Ovary (tissue), 10 donors: ENCODE data around the gene TAS2R42. TPM values are rescaled to one million over a fixed set of nuclear protein-coding genes. Genes with fewer than 3 reads are reported as not detected.

Experiments
- DNase-seq, 5 donors: peaks; one replicate each; pipeline ENCODE4 v3.0.0-alpha.2; 2019 to 2020
- H3K27ac ChIP-seq, 2 donors: fragments of 200-600 bp; one replicate each; pipeline versions ENCODE4 v1.5.1 to v1.8.0; 2019 to 2022
- H3K27me3 ChIP-seq: fragments of 200-600 bp; one replicate; pipeline ENCODE4 v1.8.0; 2022
- H3K36me3 ChIP-seq: fragments of 200-600 bp; sonication (generic); one replicate; pipeline ENCODE4 v1.5.1; 2019
- H3K4me1 ChIP-seq: one replicate; pipeline ENCODE4 v1.8.1; 2013; ENCODE audit warnings: mild to moderate bottlenecking, moderate library complexity; ENCODE audit not compliant: insufficient read depth
- H3K4me3 ChIP-seq: fragments of 200-600 bp; sonication (generic); one replicate; pipeline ENCODE4 v1.5.1; 2017
- H3K9me3 ChIP-seq, 2 donors: fragments of 200-600 bp in 1 of 2; sonication (generic) in 1 of 2; one replicate each; pipeline versions ENCODE4 v1.5.1 to v1.8.1; 2013 to 2019; ENCODE audit warnings: mild to moderate bottlenecking in 1 of 2, moderate library complexity in 1 of 2
- EP300 ChIP-seq: sonication (generic); formaldehyde crosslinking; IDR thresholded peaks from one replicate; pipeline ENCODE4 v1.6.1; 2017; ENCODE audit warnings: antibody characterized with exemption
- POLR2A ChIP-seq: fragments of 450-650 bp; IDR thresholded peaks from one replicate; pipeline ENCODE4 v1.6.1; 2017; ENCODE audit warnings: antibody characterized with exemption, mild to moderate bottlenecking, moderate library complexity
- WGBS, 3 donors: extraction: QIAGEN DNeasy Blood & Tissue Kit in 1 of 3; methylation state at CpG; one replicate each; pipeline versions ENCODE4 v1.1.5 to v1.1.7; 2013 to 2017; 5-methylcytosine and 5-hydroxymethylcytosine counted together
- intact Hi-C, 4 donors: fragments of 100-400 bp; cut with DNase I; formaldehyde crosslinking; loops; one replicate each; pipeline versions ENCODE4 v1.11.0 to v1.15.1; 2022 to 2023
- long read RNA-seq, 3 donors: library from polyadenylated mRNA in 2 of 3; unstranded in 2 of 3; transcript quantifications; one replicate each; pipeline ENCODE4 v2.0.0 and lab custom pipeline, GENCODE V29; 2021 to 2026
- polyA plus RNA-seq, 2 donors: library from polyadenylated mRNA; stranded (reverse); fragments of 200-250 nt in 1 of 2; fragments of 350-450 nt in 1 of 2; fragmentation: Illumina TruSeq in 1 of 2; extraction: RNeasy Lipid Tissue Mini Kit (QIAGEN cat#74804) in 1 of 2; gene quantifications; one replicate each; pipeline ENCODE4 v1.2.3, GENCODE V29; 2013 to 2014
- total RNA-seq, 7 donors: library from RNA; depleted of rRNA in 2 of 7; stranded (reverse); fragments of >200 nt in 2 of 7; fragmentation: NEBNext Ultra II Directional in 3 of 7; extraction: Animal tissue kit (Norgen Biotek cat#: 25700) in 3 of 7; gene quantifications; one replicate each; pipeline versions ENCODE4 v1.1.0 to v1.2.4, GENCODE V29; 2016 to 2023
- TF ChIP-seq, protein P1 (sequence below), 3 donors: fragments of 450-650 bp in 2 of 3; fragments of 200-600 bp in 1 of 3; IDR thresholded peaks; one replicate each; pipeline versions ENCODE4 v1.5.1 to v1.8.0; 2016 to 2022; ENCODE audit warnings: antibody characterized with exemption in 3 of 3, mild to moderate bottlenecking in 1 of 3
- donor health status: DM: no; HTN: no; CAD: no; lungs with moderate emphysema.
- donor health status: DM: no; HTN: no; CAD: no.
- donor health status: Bipolar disorder and iron deficiency.
- donor health status: DM: yes; HTN: yes; CAD: no.
- donor health status: DM: no; HTN: no; CAD: no.
- donor health status: DM: yes; HTN: yes; CAD: no.

TAS2R42 gene, protein sequence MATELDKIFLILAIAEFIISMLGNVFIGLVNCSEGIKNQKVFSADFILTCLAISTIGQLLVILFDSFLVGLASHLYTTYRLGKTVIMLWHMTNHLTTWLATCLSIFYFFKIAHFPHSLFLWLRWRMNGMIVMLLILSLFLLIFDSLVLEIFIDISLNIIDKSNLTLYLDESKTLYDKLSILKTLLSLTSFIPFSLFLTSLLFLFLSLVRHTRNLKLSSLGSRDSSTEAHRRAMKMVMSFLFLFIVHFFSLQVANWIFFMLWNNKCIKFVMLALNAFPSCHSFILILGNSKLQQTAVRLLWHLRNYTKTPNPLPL
- total RNA-seq (not detected), polyA plus RNA-seq (not detected)
- long read RNA-seq, donor 1: 0 reads
- long read RNA-seq, donor 2, partial matches to known transcripts: 0 of 1 reads
- long read RNA-seq, donor 2, other reads (novel, unspliced or antisense): 0 of 1 reads
- long read RNA-seq, donor 3: 0 reads

DNA sequence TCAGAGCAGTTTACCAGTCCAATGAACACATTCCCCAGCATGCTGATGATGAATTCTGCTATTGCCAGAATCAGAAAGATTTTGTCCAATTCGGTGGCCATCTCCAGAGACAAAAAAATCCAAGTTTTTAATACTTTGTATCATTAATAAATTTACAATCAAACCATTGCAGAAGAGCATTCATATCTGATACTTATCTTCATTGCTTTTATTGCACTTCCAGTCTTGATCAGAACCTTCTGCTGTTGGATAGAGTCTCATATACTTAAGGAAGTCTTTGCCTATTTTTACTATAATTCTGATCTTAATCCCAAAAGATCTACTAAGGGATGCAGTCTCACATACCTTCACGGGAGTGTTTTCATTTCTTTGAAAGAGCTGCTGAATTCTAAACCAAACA is at the start of gene TAS2R42:
Gene TAS2R42 (minus strand): TSS at position 101 of the 400 bp plus-strand sequence. CDS start 0 bp downstream, at position 101.
- no peak for DNase-seq
- 47 to 66% (median 55%) methylated on average over 2 of the region's 2 CpGs for WGBS, 3 donors
- H3K27me3 ChIP-seq: no peaks in the 10 kb centered on the region
- TF ChIP-seq EP300: no peak
- TF ChIP-seq, protein P1, sequence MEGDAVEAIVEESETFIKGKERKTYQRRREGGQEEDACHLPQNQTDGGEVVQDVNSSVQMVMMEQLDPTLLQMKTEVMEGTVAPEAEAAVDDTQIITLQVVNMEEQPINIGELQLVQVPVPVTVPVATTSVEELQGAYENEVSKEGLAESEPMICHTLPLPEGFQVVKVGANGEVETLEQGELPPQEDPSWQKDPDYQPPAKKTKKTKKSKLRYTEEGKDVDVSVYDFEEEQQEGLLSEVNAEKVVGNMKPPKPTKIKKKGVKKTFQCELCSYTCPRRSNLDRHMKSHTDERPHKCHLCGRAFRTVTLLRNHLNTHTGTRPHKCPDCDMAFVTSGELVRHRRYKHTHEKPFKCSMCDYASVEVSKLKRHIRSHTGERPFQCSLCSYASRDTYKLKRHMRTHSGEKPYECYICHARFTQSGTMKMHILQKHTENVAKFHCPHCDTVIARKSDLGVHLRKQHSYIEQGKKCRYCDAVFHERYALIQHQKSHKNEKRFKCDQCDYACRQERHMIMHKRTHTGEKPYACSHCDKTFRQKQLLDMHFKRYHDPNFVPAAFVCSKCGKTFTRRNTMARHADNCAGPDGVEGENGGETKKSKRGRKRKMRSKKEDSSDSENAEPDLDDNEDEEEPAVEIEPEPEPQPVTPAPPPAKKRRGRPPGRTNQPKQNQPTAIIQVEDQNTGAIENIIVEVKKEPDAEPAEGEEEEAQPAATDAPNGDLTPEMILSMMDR (IDR thresholded peaks at IDR 0.05): no peak
- no peak for TF ChIP-seq POLR2A
- H3K4me3 ChIP-seq: no peak within 1 kb of the TSS
- H3K4me1 ChIP-seq: no peaks in the 10 kb centered on the region
- H3K27ac ChIP-seq: no peak within 1 kb of the TSS
- H3K36me3 ChIP-seq: no peaks in the 10 kb centered on the region
- no peaks in the 10 kb centered on the region for H3K9me3 ChIP-seq
- intact Hi-C loops: no loop called here

DNA sequence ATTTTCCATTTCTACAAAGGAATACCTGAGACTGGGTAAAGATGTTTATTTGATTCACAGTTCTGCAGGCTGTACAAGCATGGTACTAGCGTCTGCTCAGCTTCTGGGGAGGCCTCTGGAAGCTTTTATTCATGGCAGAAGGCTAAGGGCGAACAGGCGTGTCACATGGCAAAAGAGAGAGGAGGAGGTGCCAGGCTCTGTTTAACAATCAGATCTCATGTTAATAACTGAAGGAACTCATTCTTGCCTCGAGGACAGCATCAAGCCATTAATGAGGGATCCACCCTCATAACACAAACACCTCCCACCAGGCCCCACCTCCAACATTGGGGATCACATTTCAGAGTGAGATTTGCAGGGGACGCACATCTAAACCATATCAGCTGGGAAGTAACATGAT is 46.8 kb upstream of the TAS2R42 start:
- 51 to 54% (median 53%) methylated on average over 5 of the region's 5 CpGs for WGBS, 3 donors
- Histone ChIP-seq H3K27me3 (no peaks in the 10 kb centered on the region), H3K4me1 (no peaks in the 10 kb centered on the region), H3K36me3 (no peaks in the 10 kb centered on the region), H3K27ac (no peak overlapping the region), H3K4me3 (no peak overlapping the region), H3K9me3 (no peaks in the 10 kb centered on the region)
- no peak for TF ChIP-seq EP300
- TF ChIP-seq, protein P1 (IDR thresholded peaks at IDR 0.05): no peak
- TF ChIP-seq POLR2A: no peak
- no peak for DNase-seq
- intact Hi-C loops: no loop called here

DNA sequence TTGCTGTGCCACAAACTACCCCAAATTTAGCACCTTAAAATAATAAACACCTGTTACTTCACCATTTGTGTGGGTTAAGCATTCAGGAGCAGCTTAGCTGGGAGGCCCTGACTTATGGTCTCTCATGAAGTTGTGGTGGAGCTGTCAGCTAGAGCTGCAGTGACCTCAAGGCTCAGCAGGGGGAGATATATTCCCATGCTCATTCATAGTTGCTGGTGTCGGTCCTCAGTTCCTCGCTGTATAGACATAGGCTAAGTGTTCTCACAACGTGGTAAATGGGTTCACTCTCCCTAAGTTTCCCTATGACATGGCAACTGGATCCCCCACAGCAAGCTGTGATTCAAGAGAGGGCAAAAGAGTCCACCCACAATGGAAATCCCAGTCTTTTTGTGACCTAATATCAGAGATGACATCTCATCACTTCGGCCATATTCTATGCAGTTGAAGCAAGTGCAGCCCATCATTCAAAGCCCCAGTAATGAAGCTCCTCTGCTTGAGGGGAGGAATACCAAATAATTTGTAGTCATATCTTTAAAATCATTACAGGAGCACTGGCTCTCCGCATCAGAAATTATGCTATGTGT is 41.7 kb upstream of the TAS2R42 start:
- DNase-seq: no peak
- no peaks in the 10 kb centered on the region for H3K36me3 ChIP-seq
- no peak overlapping the region for H3K4me3 ChIP-seq
- H3K4me1 ChIP-seq: no peaks in the 10 kb centered on the region
- no peak overlapping the region for H3K27ac ChIP-seq
- intact Hi-C loops: no loop called here
- H3K9me3 ChIP-seq: no peaks in the 10 kb centered on the region
- TF ChIP-seq POLR2A (no peak), EP300 (no peak)
- TF ChIP-seq, protein P1 (IDR thresholded peaks at IDR 0.05): no peak
- no peaks in the 10 kb centered on the region for H3K27me3 ChIP-seq
- WGBS, 3 donors: 39 to 44% (median 41%) methylated on average over 5 of the region's 5 CpGs

DNA sequence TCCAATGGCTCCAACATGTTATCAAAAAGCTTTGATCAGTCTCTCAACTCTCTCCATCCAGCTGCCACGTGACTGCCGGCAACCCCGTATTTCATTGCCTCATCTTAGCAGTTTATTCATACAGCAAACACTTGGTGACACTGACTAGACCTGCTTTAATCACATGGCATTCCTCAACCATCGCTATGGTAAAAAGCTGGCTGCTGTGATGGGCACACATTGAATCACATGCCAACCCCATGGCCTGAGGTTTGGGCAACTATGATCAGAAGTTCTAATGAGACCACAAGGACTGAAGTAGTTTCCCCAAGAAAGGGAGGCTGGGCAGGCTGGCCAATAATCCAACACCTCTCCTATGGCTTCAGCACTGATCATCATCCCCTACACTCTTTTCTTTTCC is 40.6 kb upstream of the TAS2R42 start:
- 78 to 87% (median 83%) methylated on average over 4 of the region's 4 CpGs for WGBS, 3 donors
- intact Hi-C loops: no loop called here
- no peaks in the 10 kb centered on the region for H3K36me3 ChIP-seq
- no peaks in the 10 kb centered on the region for H3K4me1 ChIP-seq
- H3K4me3 ChIP-seq: no peak overlapping the region
- H3K27ac ChIP-seq: no peak overlapping the region
- TF ChIP-seq EP300 (no peak), POLR2A (no peak)
- TF ChIP-seq, protein P1 (IDR thresholded peaks at IDR 0.05): no peak
- no peaks in the 10 kb centered on the region for H3K27me3 ChIP-seq
- no peaks in the 10 kb centered on the region for H3K9me3 ChIP-seq
- no peak for DNase-seq
